ENCODE measurements around the gene NOXA1. TPM values are rescaled to one million over a fixed set of nuclear protein-coding genes. Genes with fewer than 3 reads are reported as not detected.

NOXA1 gene
- total and polyA plus RNA-seq, 4 donors = 1.3 to 3.6 (median 2.4) TPM

DNA sequence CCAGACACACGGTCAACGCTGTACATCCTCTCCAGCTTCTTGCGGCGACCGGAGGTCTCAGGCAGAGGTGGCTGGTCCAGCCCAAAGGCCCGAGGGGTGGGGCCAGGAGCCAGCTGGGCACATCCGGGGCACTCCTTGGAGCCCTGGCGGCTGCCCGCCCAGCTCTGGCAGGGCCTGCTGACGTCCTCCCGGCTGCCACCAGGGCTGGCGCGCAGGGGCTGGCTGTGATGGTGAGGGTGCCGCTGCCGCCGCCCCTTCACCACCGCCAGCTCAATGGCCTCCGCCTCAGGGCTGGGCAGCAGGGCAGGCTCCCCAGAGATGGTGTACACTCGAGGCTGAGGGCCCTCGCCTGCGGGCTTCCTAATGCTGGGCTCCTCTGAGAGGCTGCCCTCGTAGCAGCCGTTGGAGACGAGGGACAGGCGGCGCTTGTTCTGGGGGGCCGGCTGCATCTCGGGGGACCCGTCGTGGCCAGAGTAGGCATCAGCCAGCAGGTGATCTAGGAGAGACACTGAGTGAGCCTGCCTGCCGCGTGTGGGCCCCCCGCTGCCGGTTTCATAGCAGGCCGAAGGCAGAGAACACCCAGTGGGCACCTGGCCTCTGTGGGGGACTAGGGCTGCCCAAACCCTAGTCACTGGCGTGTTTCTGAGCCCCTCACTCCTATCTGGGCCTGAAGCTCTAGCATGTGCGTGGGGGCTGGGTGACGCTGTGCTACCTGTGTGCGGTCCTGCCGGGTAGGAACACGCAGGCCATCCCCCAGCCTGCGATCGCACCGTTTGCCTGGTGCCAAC, 34.4 kb downstream of the NOXA1 start:
- 93% methylated on average over 44 of the region's 44 CpGs for WGBS
- TF ChIP-seq JUND (IDR thresholded peaks at IDR 0.05) = no peak
- TF ChIP-seq, protein P1, sequence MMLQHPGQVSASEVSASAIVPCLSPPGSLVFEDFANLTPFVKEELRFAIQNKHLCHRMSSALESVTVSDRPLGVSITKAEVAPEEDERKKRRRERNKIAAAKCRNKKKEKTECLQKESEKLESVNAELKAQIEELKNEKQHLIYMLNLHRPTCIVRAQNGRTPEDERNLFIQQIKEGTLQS (IDR thresholded peaks at IDR 0.05) = no peak
- TF ChIP-seq YY1 (IDR thresholded peaks at IDR 0.05) = no peak
- no peak for TF ChIP-seq RAD21 (IDR thresholded peaks at IDR 0.05)
- no peak for TF ChIP-seq GABPA (IDR thresholded peaks at IDR 0.05 in 1 of 2, conservative IDR thresholded peaks at IDR 0.05 in 1 of 2)
- TF ChIP-seq FOXA1 (IDR thresholded peaks at IDR 0.05) = no peak
- no peak for TF ChIP-seq RXRA (IDR thresholded peaks at IDR 0.05)
- TF ChIP-seq, protein P2, sequence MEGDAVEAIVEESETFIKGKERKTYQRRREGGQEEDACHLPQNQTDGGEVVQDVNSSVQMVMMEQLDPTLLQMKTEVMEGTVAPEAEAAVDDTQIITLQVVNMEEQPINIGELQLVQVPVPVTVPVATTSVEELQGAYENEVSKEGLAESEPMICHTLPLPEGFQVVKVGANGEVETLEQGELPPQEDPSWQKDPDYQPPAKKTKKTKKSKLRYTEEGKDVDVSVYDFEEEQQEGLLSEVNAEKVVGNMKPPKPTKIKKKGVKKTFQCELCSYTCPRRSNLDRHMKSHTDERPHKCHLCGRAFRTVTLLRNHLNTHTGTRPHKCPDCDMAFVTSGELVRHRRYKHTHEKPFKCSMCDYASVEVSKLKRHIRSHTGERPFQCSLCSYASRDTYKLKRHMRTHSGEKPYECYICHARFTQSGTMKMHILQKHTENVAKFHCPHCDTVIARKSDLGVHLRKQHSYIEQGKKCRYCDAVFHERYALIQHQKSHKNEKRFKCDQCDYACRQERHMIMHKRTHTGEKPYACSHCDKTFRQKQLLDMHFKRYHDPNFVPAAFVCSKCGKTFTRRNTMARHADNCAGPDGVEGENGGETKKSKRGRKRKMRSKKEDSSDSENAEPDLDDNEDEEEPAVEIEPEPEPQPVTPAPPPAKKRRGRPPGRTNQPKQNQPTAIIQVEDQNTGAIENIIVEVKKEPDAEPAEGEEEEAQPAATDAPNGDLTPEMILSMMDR (IDR thresholded peaks at IDR 0.05; ENCODE audit: low read depth, low read length, missing input control) = no peak
- no peak for TF ChIP-seq FOXA2 (IDR thresholded peaks at IDR 0.05)
- no peak for TF ChIP-seq NR2F2 (IDR thresholded peaks at IDR 0.05)
- TF ChIP-seq SP1 (IDR thresholded peaks at IDR 0.05) = no peak
- TF ChIP-seq TAF1 (conservative IDR thresholded peaks at IDR 0.05) = no peak
- no peak for TF ChIP-seq EGR1 (IDR thresholded peaks at IDR 0.05; ENCODE audit: low read depth in 2 of 2)
- TF ChIP-seq, protein P3, sequence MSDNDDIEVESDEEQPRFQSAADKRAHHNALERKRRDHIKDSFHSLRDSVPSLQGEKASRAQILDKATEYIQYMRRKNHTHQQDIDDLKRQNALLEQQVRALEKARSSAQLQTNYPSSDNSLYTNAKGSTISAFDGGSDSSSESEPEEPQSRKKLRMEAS (IDR thresholded peaks at IDR 0.05) = no peak
- TF ChIP-seq HNF4A (conservative IDR thresholded peaks at IDR 0.05) = no peak
- TF ChIP-seq, protein P4, sequence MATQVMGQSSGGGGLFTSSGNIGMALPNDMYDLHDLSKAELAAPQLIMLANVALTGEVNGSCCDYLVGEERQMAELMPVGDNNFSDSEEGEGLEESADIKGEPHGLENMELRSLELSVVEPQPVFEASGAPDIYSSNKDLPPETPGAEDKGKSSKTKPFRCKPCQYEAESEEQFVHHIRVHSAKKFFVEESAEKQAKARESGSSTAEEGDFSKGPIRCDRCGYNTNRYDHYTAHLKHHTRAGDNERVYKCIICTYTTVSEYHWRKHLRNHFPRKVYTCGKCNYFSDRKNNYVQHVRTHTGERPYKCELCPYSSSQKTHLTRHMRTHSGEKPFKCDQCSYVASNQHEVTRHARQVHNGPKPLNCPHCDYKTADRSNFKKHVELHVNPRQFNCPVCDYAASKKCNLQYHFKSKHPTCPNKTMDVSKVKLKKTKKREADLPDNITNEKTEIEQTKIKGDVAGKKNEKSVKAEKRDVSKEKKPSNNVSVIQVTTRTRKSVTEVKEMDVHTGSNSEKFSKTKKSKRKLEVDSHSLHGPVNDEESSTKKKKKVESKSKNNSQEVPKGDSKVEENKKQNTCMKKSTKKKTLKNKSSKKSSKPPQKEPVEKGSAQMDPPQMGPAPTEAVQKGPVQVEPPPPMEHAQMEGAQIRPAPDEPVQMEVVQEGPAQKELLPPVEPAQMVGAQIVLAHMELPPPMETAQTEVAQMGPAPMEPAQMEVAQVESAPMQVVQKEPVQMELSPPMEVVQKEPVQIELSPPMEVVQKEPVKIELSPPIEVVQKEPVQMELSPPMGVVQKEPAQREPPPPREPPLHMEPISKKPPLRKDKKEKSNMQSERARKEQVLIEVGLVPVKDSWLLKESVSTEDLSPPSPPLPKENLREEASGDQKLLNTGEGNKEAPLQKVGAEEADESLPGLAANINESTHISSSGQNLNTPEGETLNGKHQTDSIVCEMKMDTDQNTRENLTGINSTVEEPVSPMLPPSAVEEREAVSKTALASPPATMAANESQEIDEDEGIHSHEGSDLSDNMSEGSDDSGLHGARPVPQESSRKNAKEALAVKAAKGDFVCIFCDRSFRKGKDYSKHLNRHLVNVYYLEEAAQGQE (IDR thresholded peaks at IDR 0.05) = no peak
- TF ChIP-seq, protein P5, sequence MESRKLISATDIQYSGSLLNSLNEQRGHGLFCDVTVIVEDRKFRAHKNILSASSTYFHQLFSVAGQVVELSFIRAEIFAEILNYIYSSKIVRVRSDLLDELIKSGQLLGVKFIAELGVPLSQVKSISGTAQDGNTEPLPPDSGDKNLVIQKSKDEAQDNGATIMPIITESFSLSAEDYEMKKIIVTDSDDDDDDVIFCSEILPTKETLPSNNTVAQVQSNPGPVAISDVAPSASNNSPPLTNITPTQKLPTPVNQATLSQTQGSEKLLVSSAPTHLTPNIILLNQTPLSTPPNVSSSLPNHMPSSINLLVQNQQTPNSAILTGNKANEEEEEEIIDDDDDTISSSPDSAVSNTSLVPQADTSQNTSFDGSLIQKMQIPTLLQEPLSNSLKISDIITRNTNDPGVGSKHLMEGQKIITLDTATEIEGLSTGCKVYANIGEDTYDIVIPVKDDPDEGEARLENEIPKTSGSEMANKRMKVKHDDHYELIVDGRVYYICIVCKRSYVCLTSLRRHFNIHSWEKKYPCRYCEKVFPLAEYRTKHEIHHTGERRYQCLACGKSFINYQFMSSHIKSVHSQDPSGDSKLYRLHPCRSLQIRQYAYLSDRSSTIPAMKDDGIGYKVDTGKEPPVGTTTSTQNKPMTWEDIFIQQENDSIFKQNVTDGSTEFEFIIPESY (IDR thresholded peaks at IDR 0.05) = no peak
- no peak overlapping the region for H3K4me3 ChIP-seq (ENCODE audit: low read depth in 1 of 3, low read length in 3 of 3)
- H3K27ac ChIP-seq (ENCODE audit: low read depth in 1 of 2, low read length in 2 of 2) = no peak overlapping the region
- peak overlapping the region in 1 of 2 donors; percentile 66 for H3K9ac ChIP-seq (ENCODE audit: low read depth in 1 of 2, low read length in 2 of 2)
- no peaks in the 10 kb centered on the region for H3K9me3 ChIP-seq (ENCODE audit: control insufficient read depth in 4 of 4, low read length in 3 of 4)
- H3K4me1 ChIP-seq (ENCODE audit: control insufficient read depth in 4 of 4, insufficient read depth in 4 of 4, low read length in 3 of 4) = peaks cover 24 to 53% (median 39%) of the 10 kb centered on the region in 4 donors
- peaks cover 0 to 2% (median 1%) of the 10 kb centered on the region in 4 donors for H3K36me3 ChIP-seq (ENCODE audit: control insufficient read depth in 4 of 4, insufficient read depth in 3 of 4, low read depth in 1 of 4, low read length in 3 of 4)
- DNase-seq (ENCODE audit: low spot score) = no peak
- H3K27me3 ChIP-seq (ENCODE audit: control insufficient read depth in 4 of 4, insufficient read depth in 4 of 4, low read length in 3 of 4) = no peaks in the 10 kb centered on the region

Data from liver (tissue), 9 donors.